K562 (cell line): ENCODE results near the gene PDE5A. TPM values are rescaled to one million over a fixed set of nuclear protein-coding genes. Genes with fewer than 3 reads are reported as not detected.

Experiments used
- ATAC-seq: fragments of 200-7000 bp; cut with Tn5 transposase; 3 replicates; pipeline ENCODE4 v1.9.1; 2020; ENCODE audit warnings: moderate library complexity
- BruUV-seq: library from RNA; stranded (reverse); fragments of 400-500 nt; replicated peaks from 2 replicates; lab custom pipeline; 2021; lab: Mats Ljungman, UMichigan
- CTCF ChIA-PET: fragments of 300-600 bp; formaldehyde crosslinking; extraction: SDS; loops from one replicate; lab custom pipeline; 2021; ENCODE audit warnings: low intra/inter-chr PET ratio; lab: Yijun Ruan, JAX
- POLR2A ChIA-PET: fragments of 300-600, 350-650 bp; sonication (Branson Sonifier 250); formaldehyde crosslinking; extraction: SDS; loops from one replicate; lab custom pipeline; 2021; ENCODE audit warnings: antibody characterized with exemption, inconsistent platforms; lab: Yijun Ruan, JAX
- DNase-seq, 4 experiments: peaks; one replicate each; pipeline versions ENCODE4 v3.0.0 to v3.0.0-alpha.2; 2011 to 2018; ENCODE audit warnings: low spot score in 3 of 4, mixed read lengths in 3 of 4; ENCODE audit errors: extremely low read depth in 1 of 4
- FAIRE-seq: peaks from 2 replicates; lab custom pipeline; 2011; peaks lifted over from hg19 to GRCh38; lab: Jason Lieb, UNC
- H2AFZ ChIP-seq: 2 replicates; pipeline ENCODE4 v1.6.0; 2011; ENCODE audit warnings: low read depth, low read length, control low read depth, inconsistent platforms
- H3K27ac ChIP-seq: fragments of 200-600 bp; 3 replicates; pipeline ENCODE4 v1.8.0; 2011; ENCODE audit warnings: low read depth, mild to moderate bottlenecking, control low read depth, inconsistent platforms, low read length, moderate library complexity, mixed read lengths; ENCODE audit errors: extremely low read depth
- H3K27me3 ChIP-seq, 2 experiments: fragments of 300-600 bp in 1 of 2; 2 replicates in 1 of 2; 3 replicates in 1 of 2; pipeline versions ENCODE4 v1.6.0 to v1.8.0; 2011; ENCODE audit warnings: inconsistent platforms in 2 of 2, low read length in 2 of 2, mild to moderate bottlenecking in 1 of 2, mixed read lengths in 1 of 2, moderate library complexity in 1 of 2; ENCODE audit not compliant: control insufficient read depth in 2 of 2, insufficient read depth in 2 of 2
- H3K36me3 ChIP-seq: fragments of 300-600 bp; 3 replicates; pipeline ENCODE4 v1.8.0; 2011; ENCODE audit warnings: mild to moderate bottlenecking, low read length, inconsistent platforms; ENCODE audit not compliant: control insufficient read depth, insufficient read depth
- H3K4me1 ChIP-seq, 2 experiments: fragments of 200-600 bp in 1 of 2; replicated peaks in 1 of 2; 2 replicates in 1 of 2; 3 replicates in 1 of 2; pipeline versions ENCODE4 v1.5.1 to v1.8.0; 2011; ENCODE audit warnings: inconsistent platforms in 2 of 2, low read length in 2 of 2, mild to moderate bottlenecking in 1 of 2, mixed read lengths in 1 of 2, moderate library complexity in 1 of 2; ENCODE audit not compliant: control insufficient read depth in 2 of 2, insufficient read depth in 2 of 2
- H3K4me2 ChIP-seq: 2 replicates; pipeline ENCODE4 v1.6.1; 2011; ENCODE audit warnings: low read length, control low read depth, inconsistent platforms, mixed read lengths; ENCODE audit not compliant: insufficient read depth
- H3K4me3 ChIP-seq: fragments of 200-600 bp; sonication (generic), shearing (Covaris generic); 2 replicates; pipeline ENCODE4 v1.5.1; 2016; ENCODE audit warnings: control low read depth, inconsistent platforms
- H3K79me2 ChIP-seq: fragments of 200-600 bp; 3 replicates; pipeline ENCODE4 v1.8.0; 2011; ENCODE audit warnings: low read length, inconsistent platforms; ENCODE audit not compliant: control insufficient read depth, insufficient read depth
- H3K9ac ChIP-seq, 2 experiments: 2 replicates each; pipeline versions ENCODE4 v1.6.0 to v1.6.1; 2011; ENCODE audit warnings: low read depth in 2 of 2, low read length in 2 of 2, control low read depth in 1 of 2, inconsistent platforms in 1 of 2, mild to moderate bottlenecking in 1 of 2, mixed read lengths in 1 of 2; ENCODE audit not compliant: insufficient read depth in 1 of 2
- H3K9me1 ChIP-seq: one replicate; pipeline ENCODE4 v1.6.0; 2011; ENCODE audit warnings: inconsistent platforms, mild to moderate bottlenecking, low read length, moderate library complexity; ENCODE audit not compliant: control insufficient read depth, insufficient read depth
- H3K9me3 ChIP-seq: replicated peaks from 2 replicates; pipeline ENCODE4 v1.5.1; 2011; ENCODE audit warnings: low read depth, low read length, inconsistent platforms; ENCODE audit not compliant: control insufficient read depth, insufficient read depth
- H4K20me1 ChIP-seq: replicated peaks from 2 replicates; pipeline ENCODE4 v1.6.1; 2011; ENCODE audit warnings: low read length, inconsistent platforms, mixed read lengths; ENCODE audit not compliant: control insufficient read depth, insufficient read depth
- HDAC8 ChIP-seq: fragments of 450-650 bp; IDR thresholded peaks from 2 replicates; pipeline ENCODE4 v1.6.1; 2016; ENCODE audit warnings: mild to moderate bottlenecking, missing genetic modification characterization, moderate library complexity, missing compliant biosample characterization
- MBD1 ChIP-seq: fragments of 250-450 bp; sonication (Bioruptor Pico); IDR thresholded peaks from 2 replicates; pipeline ENCODE4 v1.8.0; 2022; ENCODE audit warnings: inconsistent platforms
- NCOA4 ChIP-seq: fragments of 450-650 bp; IDR thresholded peaks from 2 replicates; pipeline ENCODE4 v1.6.1; 2018; ENCODE audit warnings: mild to moderate bottlenecking; ENCODE audit not compliant: partially characterized antibody
- ZNF165 ChIP-seq: fragments of 250-450 bp; sonication (Bioruptor Pico); IDR thresholded peaks from 2 replicates; pipeline ENCODE4 v1.4.0; 2020; ENCODE audit warnings: borderline replicate concordance
- ZNF717 ChIP-seq: fragments of 250-450 bp; sonication (Bioruptor Pico); IDR thresholded peaks from 2 replicates; pipeline ENCODE4 v1.5.0; 2021
- ZSCAN29 ChIP-seq: fragments of 450-650 bp; IDR thresholded peaks from 2 replicates; pipeline ENCODE4 v1.6.1; 2017
- whole genome bisulfite sequencing: fragments of 100-300 bp; shearing (Covaris generic); methylation state at CpG from one replicate; pipeline ENCODE4 v1.1.6; 2016; ENCODE audit warnings: low coverage, mixed read lengths; ENCODE audit not compliant: insufficient coverage; ENCODE audit errors: missing lambda C conversion rate; 5-methylcytosine and 5-hydroxymethylcytosine counted together
- in situ Hi-C: fragments of 300-500 bp; cut with MboI; formaldehyde crosslinking; loops from 4 replicates; pipeline ENCODE4 v1.15.0; 2018; ENCODE audit warnings: inconsistent platforms, mixed read lengths
- intact Hi-C: fragments of 100-400 bp; cut with micrococcal nuclease; formaldehyde crosslinking; loops from 2 replicates; pipeline ENCODE4 v1.14.2; 2022
- polyA plus RNA-seq, 8 experiments: library from polyadenylated mRNA; depleted of rRNA in 4 of 8; stranded (reverse) in 5 of 8; unstranded in 3 of 8; fragments of >200 nt; fragmentation: Nextera tagmentation in 2 of 8; fragmentation: Illumina TruSeq in 1 of 8; extraction: Ambion mirVana in 2 of 8; extraction: Trizol in 1 of 8; gene quantifications; 2 replicates each; pipeline versions ENCODE4 v1.2.1 to v1.2.3, GENCODE V29; 2011 to 2014; ENCODE audit warnings: inconsistent platforms in 1 of 8, missing spikeins in 1 of 8
- total RNA-seq, 7 experiments: library from RNA; depleted of rRNA in 6 of 7; stranded (reverse); fragments of >200 nt in 6 of 7; fragmentation: Illumina TruSeq in 2 of 7; extraction: Trizol in 2 of 7; gene quantifications; 2 replicates each; pipeline versions ENCODE4 v1.2.1 to v1.2.3, GENCODE V29; 2011 to 2021; ENCODE audit warnings: low replicate concordance in 1 of 7

The PDE5A gene
- total and polyA plus RNA-seq, 9 of the 15 experiments (the other 6 are each of a cell fraction or from before 2014, with no cell fraction given): 0.07 to 1.9 (median 0.29) TPM

DNA sequence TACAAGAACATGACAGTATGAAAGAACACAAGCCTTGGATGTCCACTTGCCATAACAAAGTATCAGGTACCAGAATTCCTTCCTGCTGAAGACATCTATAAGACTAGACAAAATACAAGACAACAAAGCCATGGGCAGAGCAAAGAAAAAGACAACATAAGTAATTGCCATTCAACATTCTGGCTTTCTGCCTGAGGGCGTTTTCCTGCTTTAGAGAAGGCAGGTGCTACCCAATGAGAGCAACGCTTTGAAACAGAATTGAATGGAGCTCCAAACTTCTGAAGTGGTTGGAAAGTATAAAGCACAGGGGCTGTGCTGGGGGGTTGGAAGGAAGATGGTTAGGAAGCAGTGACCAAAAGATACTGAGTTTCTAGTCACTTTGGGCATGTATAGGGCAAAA lies 30.1 kb downstream of the PDE5A start (continued):
- TF ChIP-seq MBD1 (no peak), ZSCAN29 (no peak)

- Histone ChIP-seq H3K79me2 (no peaks in the 10 kb centered on the region), H3K4me2 (no peak overlapping the region), H3K36me3 (no peaks in the 10 kb centered on the region), H3K9ac (no peak overlapping the region), H3K9me3 (no peaks in the 10 kb centered on the region), H3K27me3 (no peaks in the 10 kb centered on the region), H3K27ac (no peak overlapping the region), H3K4me1 (no peaks in the 10 kb centered on the region), H2AFZ (no peak overlapping the region), H3K9me1 (no peaks in the 10 kb centered on the region), H3K4me3 (no peak overlapping the region), H4K20me1 (no peaks in the 10 kb centered on the region)
- in situ Hi-C loops (no loop called here), intact Hi-C loops (no loop called here)
- BruUV-seq: no TSS peak
- DNase-seq: no peak
- 0% methylated on average over 3 of the region's 3 CpGs for WGBS
- ChIA-PET CTCF (no interaction called here), POLR2A (no interaction called here)
- no peak for ATAC-seq
- no peak for FAIRE-seq
- TF ChIP-seq ZNF717 (CRISPR knock-in tag) (no peak), ZNF165 (CRISPR knock-in tag) (no peak), HDAC8 (tag) (no peak), NCOA4 (no peak)
- TF ChIP-seq, all 486 proteins: peak for 0
Measured at GRCh38 chr4:119597377-119597776, 31.2 kb downstream of the PDE5A start.
